NAMALWA (cell line): Measurements from ENCODE around the gene TC2N.
"Not testable (repeated sequence)": the region's sequence is repeated elsewhere in the genome, so short reads cannot be mapped to it uniquely, and the experiment has no call there.

Experiments used
- DNase-seq: peaks from one replicate; pipeline ENCODE4 v3.0.0-alpha.2; 2015; ENCODE audit warnings: low spot score

TC2N gene

GRCh38 chr14:91831337-91831736 lies 36.0 kb downstream of the TC2N start:
- DNase-seq = no peak

GRCh38 chr14:91830777-91831176 lies 36.6 kb downstream of the TC2N start:
- peak; percentile 71 for DNase-seq

- no peak for DNase-seq
Measured at GRCh38 chr14:91829511-91829910, 37.8 kb downstream of the TC2N start.

- no peak for DNase-seq
Measured at GRCh38 chr14:91827746-91828145, 39.6 kb downstream of the TC2N start.

- peak; percentile 50 for DNase-seq
Measured at GRCh38 chr14:91817566-91818325, 49.6 kb downstream of the TC2N start.

GRCh38 chr14:91814317-91814716 lies 53.0 kb downstream of the TC2N start:
- DNase-seq = no peak

GRCh38 chr14:91810699-91811098 lies 56.6 kb downstream of the TC2N start:
- DNase-seq = no peak

GRCh38 chr14:91806716-91807115 lies 60.6 kb downstream of the TC2N start:
- DNase-seq = no peak

GRCh38 chr14:91806094-91806493 lies 61.2 kb downstream of the TC2N start:
- not testable (repeated sequence) for DNase-seq

- DNase-seq = no peak
Measured at GRCh38 chr14:91805659-91806058, 61.7 kb downstream of the TC2N start.

- DNase-seq = no peak
Measured at GRCh38 chr14:91801358-91801757, 66.0 kb downstream of the TC2N start.

GRCh38 chr14:91796617-91797347 lies 70.6 kb downstream of the TC2N start:
- DNase-seq = no peak

- no peak for DNase-seq
Measured at GRCh38 chr14:91793704-91794103, 73.6 kb downstream of the TC2N start.

GRCh38 chr14:91786188-91786587 lies 81.1 kb downstream of the TC2N start:
- no peak for DNase-seq

- DNase-seq = no peak
Measured at GRCh38 chr14:91780452-91780851, 86.9 kb downstream of the TC2N start.

GRCh38 chr14:91778217-91778616 lies 89.1 kb downstream of the TC2N start:
- no peak for DNase-seq

GRCh38 chr14:91774140-91775096 lies 92.9 kb downstream of the TC2N start:
- DNase-seq = peak; percentile 23

GRCh38 chr14:91770185-91770584 lies 97.2 kb downstream of the TC2N start:
- no peak for DNase-seq

GRCh38 chr14:91755570-91756295 lies 111.6 kb downstream of the TC2N start:
- no peak for DNase-seq

GRCh38 chr14:91754819-91755218 lies 112.5 kb downstream of the TC2N start:
- DNase-seq = no peak

GRCh38 chr14:91754185-91754584 lies 113.2 kb downstream of the TC2N start:
- no peak for DNase-seq
